Psoas muscle (tissue), 8 donors: ENCODE data around the gene PHB1. TPM values are rescaled to one million over a fixed set of nuclear protein-coding genes. Genes with fewer than 3 reads are reported as not detected.
"Not testable (repeated sequence)": the region's sequence is repeated elsewhere in the genome, so short reads cannot be mapped to it uniquely, and the experiment has no call there.

ENCODE experiments used
- ATAC-seq, 4 donors: fragments of 200-7000 bp; cut with Tn5 transposase; one replicate each; pipeline ENCODE4 v1.9.1; 2020; ENCODE audit warnings: moderate library complexity in 3 of 4, mild to moderate bottlenecking in 2 of 4
- DNase-seq, 2 donors: peaks; one replicate each; pipeline ENCODE4 v3.0.0-alpha.2; 2020
- H3K27ac ChIP-seq: fragments of 200-600 bp; one replicate; pipeline ENCODE4 v1.8.0; 2022
- H3K27me3 ChIP-seq, 3 donors: fragments of 200-600 bp in 1 of 3; one replicate each; pipeline versions ENCODE4 v1.6.1 to v1.8.0; 2013 to 2022; ENCODE audit warnings: low read length in 2 of 3, mild to moderate bottlenecking in 2 of 3, moderate library complexity in 1 of 3; ENCODE audit not compliant: insufficient read depth in 3 of 3
- H3K36me3 ChIP-seq, 2 donors: fragments of 200-600 bp in 1 of 2; one replicate each; pipeline versions ENCODE4 v1.6.1 to v1.8.0; 2013 to 2022; ENCODE audit warnings: low read depth in 1 of 2, mild to moderate bottlenecking in 1 of 2, moderate library complexity in 1 of 2; ENCODE audit not compliant: insufficient read depth in 1 of 2
- H3K4me1 ChIP-seq: fragments of 200-600 bp; one replicate; pipeline ENCODE4 v1.8.0; 2022
- H3K4me3 ChIP-seq: fragments of 200-600 bp; one replicate; pipeline ENCODE4 v1.8.0; 2022; ENCODE audit warnings: mild to moderate bottlenecking
- H3K9me3 ChIP-seq: fragments of 200-600 bp; one replicate; pipeline ENCODE4 v1.8.0; 2022
- WGBS, 3 donors: extraction: QIAGEN DNeasy Blood & Tissue Kit; methylation state at CpG; one replicate each; pipeline versions ENCODE4 v1.1.6 to v1.1.7; 2013; 5-methylcytosine and 5-hydroxymethylcytosine counted together
- intact Hi-C, 2 donors: fragments of 100-400 bp; cut with DNase I; formaldehyde crosslinking; loops; one replicate each; pipeline versions ENCODE4 v1.11.0 to v1.14.2; 2022
- polyA plus RNA-seq, 3 donors: library from polyadenylated mRNA; stranded (reverse); fragments of 200-250 nt; gene quantifications; one replicate each; pipeline ENCODE4 v1.2.3, GENCODE V29; 2013
- total RNA-seq, 4 donors: library from RNA; stranded (reverse); fragmentation: NEBNext Ultra II Directional in 2 of 4; extraction: Animal tissue kit (Norgen Biotek cat#: 25700) in 2 of 4; gene quantifications; one replicate each; pipeline versions ENCODE4 v1.2.1 to v1.2.4, GENCODE V29; 2021 to 2023
- TF ChIP-seq, protein P1 (sequence below): fragments of 200-600 bp; IDR thresholded peaks from one replicate; pipeline ENCODE4 v1.8.0; 2022; ENCODE audit warnings: antibody characterized with exemption
- donor health status: healthy with polysubstance abuse.
- donor health status: DM: no; HTN: no; CAD: no; lungs with moderate emphysema.
- donor health status: Bipolar disorder and iron deficiency.
- donor health status: healthy.
- donor health status: DM: yes; HTN: yes; CAD: no.
- donor health status: DM: no; HTN: no; CAD: no.
- donor health status: DM: no; HTN: no; CAD: no.
- donor health status: DM: yes; HTN: yes; CAD: no.

The PHB1 gene
- total and polyA plus RNA-seq, 7 donors: 134 to 364 (median 198) TPM

DNA sequence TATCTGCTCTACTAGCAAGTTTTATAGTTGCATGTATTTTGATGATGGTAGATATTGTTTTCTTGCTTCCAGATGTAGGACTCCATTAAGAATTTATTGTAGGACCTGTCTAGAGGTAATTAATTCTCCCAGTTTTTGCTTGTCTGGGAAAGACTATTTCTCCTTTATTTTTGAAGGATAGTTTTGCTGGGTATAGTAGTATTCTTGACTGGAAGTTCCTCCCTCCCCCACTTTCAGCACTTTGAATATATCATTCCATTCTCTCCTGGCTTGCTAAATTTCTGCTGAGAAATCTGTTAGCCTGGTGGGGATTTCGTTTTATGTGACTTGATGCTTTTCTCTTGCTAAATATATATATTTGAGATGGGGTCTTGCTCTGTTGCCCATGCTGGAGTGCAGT lies 8.0 kb upstream of the PHB1 start:
- WGBS, 3 donors: 46 to 57% (median 50%) methylated on average over 1 of the region's 1 CpG
- no peak for DNase-seq
- no peak for ATAC-seq
- H3K9me3 ChIP-seq: peaks cover 13% of the 10 kb centered on the region
- no peak overlapping the region for H3K4me3 ChIP-seq
- H3K4me1 ChIP-seq: no peaks in the 10 kb centered on the region
- TF ChIP-seq, protein P1, sequence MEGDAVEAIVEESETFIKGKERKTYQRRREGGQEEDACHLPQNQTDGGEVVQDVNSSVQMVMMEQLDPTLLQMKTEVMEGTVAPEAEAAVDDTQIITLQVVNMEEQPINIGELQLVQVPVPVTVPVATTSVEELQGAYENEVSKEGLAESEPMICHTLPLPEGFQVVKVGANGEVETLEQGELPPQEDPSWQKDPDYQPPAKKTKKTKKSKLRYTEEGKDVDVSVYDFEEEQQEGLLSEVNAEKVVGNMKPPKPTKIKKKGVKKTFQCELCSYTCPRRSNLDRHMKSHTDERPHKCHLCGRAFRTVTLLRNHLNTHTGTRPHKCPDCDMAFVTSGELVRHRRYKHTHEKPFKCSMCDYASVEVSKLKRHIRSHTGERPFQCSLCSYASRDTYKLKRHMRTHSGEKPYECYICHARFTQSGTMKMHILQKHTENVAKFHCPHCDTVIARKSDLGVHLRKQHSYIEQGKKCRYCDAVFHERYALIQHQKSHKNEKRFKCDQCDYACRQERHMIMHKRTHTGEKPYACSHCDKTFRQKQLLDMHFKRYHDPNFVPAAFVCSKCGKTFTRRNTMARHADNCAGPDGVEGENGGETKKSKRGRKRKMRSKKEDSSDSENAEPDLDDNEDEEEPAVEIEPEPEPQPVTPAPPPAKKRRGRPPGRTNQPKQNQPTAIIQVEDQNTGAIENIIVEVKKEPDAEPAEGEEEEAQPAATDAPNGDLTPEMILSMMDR: no peak
- H3K27me3 ChIP-seq: no peaks in the 10 kb centered on the region
- no peaks in the 10 kb centered on the region for H3K36me3 ChIP-seq
- intact Hi-C loops: no loop called here
- H3K27ac ChIP-seq: no peak overlapping the region

DNA sequence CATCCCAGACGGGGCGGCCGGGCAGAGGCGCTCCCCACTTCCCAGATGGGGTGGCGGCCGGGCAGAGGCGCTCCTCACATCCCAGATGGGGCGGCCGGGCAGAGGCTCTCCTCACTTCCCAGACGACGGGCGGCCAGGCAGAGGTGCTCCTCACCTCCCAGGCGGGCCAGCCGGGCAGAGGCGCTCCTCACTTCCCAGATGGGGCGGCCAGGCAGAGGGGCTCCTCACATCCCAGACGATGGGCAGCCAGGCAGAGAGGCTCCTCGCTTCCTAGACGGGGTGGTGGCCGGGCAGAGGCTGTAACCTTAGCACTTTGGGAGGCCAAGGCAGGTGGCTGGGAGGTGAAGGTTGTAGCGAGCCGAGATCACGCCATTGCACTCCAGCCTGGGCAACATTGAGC lies 5.1 kb upstream of the PHB1 start:
- WGBS, 3 donors: 89 to 93% (median 92%) methylated on average over 23 of the region's 23 CpGs
- H3K4me1 ChIP-seq, intact Hi-C loops, ATAC-seq, H3K36me3 ChIP-seq, H3K4me3 ChIP-seq, H3K27me3 ChIP-seq, H3K27ac ChIP-seq: not testable (repeated sequence)
- H3K9me3 ChIP-seq: peaks cover 13% of the 10 kb centered on the region
- DNase-seq: peak in 1 of 2 donors; percentile 50

DNA sequence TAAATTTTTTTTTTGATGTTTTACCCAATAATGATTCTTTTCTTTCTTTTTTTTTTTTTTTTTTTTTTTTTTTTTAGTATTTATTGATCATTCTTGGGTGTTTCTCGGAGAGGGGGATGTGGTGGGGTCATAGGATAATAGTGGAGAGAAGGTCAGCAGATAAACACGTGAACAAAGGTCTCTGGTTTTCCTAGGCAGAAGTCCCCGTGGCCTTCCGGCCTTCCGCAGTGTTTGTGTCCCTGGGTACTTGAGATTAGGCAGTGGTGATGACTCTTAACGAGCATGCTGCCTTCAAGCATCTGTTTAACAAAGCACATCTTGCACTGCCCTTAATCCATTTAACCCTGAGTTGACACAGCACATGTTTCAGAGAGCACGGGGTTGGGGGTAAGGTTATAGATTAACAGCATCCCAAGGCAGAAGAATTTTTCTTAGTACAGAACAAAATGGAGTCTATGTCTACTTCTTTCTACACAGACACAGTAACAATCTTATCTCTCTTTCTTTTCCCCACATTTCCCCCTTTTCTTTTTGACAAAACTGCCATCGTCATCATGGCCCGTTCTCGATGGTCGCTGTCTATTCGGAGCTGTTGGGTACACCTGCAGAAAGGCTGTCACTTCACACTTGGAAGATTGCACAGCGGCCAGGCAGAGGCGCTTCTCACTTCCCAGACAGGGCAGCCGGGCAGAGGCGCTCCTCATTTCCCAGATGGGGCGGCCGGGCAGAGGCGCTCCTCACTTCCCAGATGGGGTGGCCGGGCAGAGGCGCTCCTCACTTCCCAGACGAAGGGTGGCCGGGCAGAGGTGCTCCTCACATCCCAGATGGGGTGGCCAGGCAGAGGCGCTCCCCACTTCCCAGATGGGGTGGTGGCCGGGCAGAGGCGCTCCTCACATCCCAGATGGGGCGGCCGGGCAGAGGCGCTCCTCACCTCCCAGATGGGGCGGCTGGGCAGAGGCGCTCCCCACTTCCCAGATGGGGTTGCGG lies 4.4 kb upstream of the PHB1 start:
- WGBS, 3 donors: 89 to 92% (median 90%) methylated on average over 26 to 32 of the region's 32 CpGs
- peaks cover 13% of the 10 kb centered on the region for H3K9me3 ChIP-seq
- intact Hi-C loops: not testable (repeated sequence)

DNA sequence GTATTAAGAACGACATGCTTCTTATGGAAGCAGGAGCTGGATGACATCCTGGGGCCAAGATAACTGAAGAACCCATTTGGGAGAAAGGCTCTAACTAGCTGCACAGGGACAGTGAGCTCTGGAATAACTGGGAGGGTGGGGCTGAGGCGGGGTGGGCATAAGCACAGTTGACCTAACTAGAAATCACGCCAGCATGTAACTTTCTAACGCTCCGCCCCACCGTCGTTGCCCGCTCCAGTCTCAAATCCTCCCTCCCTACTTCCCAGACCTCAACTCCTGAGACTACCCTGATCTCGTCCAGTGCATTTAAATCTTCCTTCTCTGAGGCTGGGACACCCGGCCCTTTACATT lies 436 bp downstream of the PHB1 start:
- peaks cover 5% of the 10 kb centered on the region for H3K4me1 ChIP-seq
- intact Hi-C loops: no loop called here
- H3K27me3 ChIP-seq: no peaks in the 10 kb centered on the region
- WGBS, 3 donors: 0 to 1% (median 1%) methylated on average over 10 of the region's 10 CpGs
- H3K9me3 ChIP-seq: no peaks in the 10 kb centered on the region
- ATAC-seq: peak in 1 of 4 donors; percentile 2
- TF ChIP-seq, protein P1: no peak
- DNase-seq: no peak
- peak overlapping the region; percentile 90 for H3K4me3 ChIP-seq
- peaks cover 18 to 40% of the 10 kb centered on the region in 2 donors for H3K36me3 ChIP-seq
- peak overlapping the region; percentile 60 for H3K27ac ChIP-seq

More for the DNA sequence above, 4.4 kb upstream of the PHB1 start:
- not testable (repeated sequence) for H3K4me1 ChIP-seq, DNase-seq, ATAC-seq, H3K27ac ChIP-seq, H3K4me3 ChIP-seq, H3K27me3 ChIP-seq, H3K36me3 ChIP-seq

DNA sequence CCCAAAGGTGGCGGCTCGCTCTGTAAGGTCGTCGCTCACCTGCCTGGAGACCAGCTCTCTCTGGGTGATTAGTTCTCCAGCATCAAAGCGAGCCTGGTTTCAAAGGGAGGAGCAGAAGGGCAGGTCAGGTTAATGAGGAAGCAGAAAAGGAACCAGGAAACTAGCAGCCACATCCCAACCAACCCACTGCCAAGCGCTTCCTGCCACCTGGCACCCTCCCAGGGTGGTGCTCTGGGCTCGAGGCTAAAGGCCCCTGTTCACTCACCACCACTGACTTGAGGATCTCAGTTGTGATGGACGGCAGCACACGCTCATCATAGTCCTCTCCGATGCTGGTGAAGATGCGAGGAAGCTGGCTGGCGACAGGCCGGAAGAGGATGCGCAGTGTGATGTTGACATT lies 5.6 kb downstream of the PHB1 start:
- H3K27ac ChIP-seq: no peak overlapping the region
- no peaks in the 10 kb centered on the region for H3K27me3 ChIP-seq
- 88 to 89% (median 89%) methylated on average over 14 of the region's 14 CpGs for WGBS, 3 donors
- TF ChIP-seq, protein P1: no peak
- H3K4me3 ChIP-seq: no peak overlapping the region
- peaks cover 31 to 92% of the 10 kb centered on the region in 2 donors for H3K36me3 ChIP-seq
- no peak for ATAC-seq
- intact Hi-C loops: no loop called here
- DNase-seq: no peak
- H3K4me1 ChIP-seq: peaks cover 5% of the 10 kb centered on the region
- no peaks in the 10 kb centered on the region for H3K9me3 ChIP-seq
